Caco-2 (cell line): ENCODE measurements around the gene CLDN11. TPM values are rescaled to one million over a fixed set of nuclear protein-coding genes. Genes with fewer than 3 reads are reported as not detected.

Source experiments
- BruUV-seq: library from RNA; stranded (reverse); fragments of 400-500 nt; replicated peaks from 2 replicates; lab custom pipeline; 2021; lab: Mats Ljungman, UMichigan
- CTCF ChIA-PET: fragments of 300-600 bp; sonication (Branson Sonifier 250); formaldehyde crosslinking; loops from one replicate; lab custom pipeline; 2022; ENCODE audit warnings: antibody characterized with exemption; lab: Charles Lee
- POLR2A ChIA-PET: fragments of 300-600 bp; sonication (Branson Sonifier 250); formaldehyde crosslinking; loops from one replicate; lab custom pipeline; 2022; ENCODE audit warnings: antibody characterized with exemption; lab: Charles Lee
- DNase-seq, 2 experiments: peaks; one replicate each; pipeline versions ENCODE4 v3.0.0 to v3.0.0-alpha.2; 2020 to 2022
- H3K27me3 ChIP-seq: replicated peaks from 2 replicates; pipeline ENCODE4 v1.6.0; 2011; ENCODE audit warnings: low read length; ENCODE audit not compliant: control insufficient read depth, insufficient read depth
- H3K36me3 ChIP-seq: 2 replicates; pipeline ENCODE4 v1.5.1; 2011; ENCODE audit warnings: low read length; ENCODE audit not compliant: control insufficient read depth, insufficient read depth
- H3K4me1 ChIP-seq: fragments of 250-450 bp; sonication (Bioruptor Pico); 2 replicates; pipeline ENCODE4 v1.5.1; 2020; ENCODE audit warnings: mild to moderate bottlenecking
- H3K4me3 ChIP-seq: 2 replicates; pipeline ENCODE4 v1.5.1; 2011; ENCODE audit warnings: low read depth, mild to moderate bottlenecking, control low read depth, low read length
- H3K9me3 ChIP-seq: fragments of 250-450 bp; sonication (Bioruptor Pico); 2 replicates; pipeline ENCODE4 v1.5.1; 2020; ENCODE audit warnings: mild to moderate bottlenecking, moderate library complexity
- H3K27ac Mint-ChIP-seq: one replicate; pipeline ENCODE4 v1.8.0; 2022; ENCODE audit warnings: mixed read lengths; ENCODE audit not compliant: unreplicated experiment
- H3K27me3 Mint-ChIP-seq: one replicate; pipeline ENCODE4 v1.8.0; 2022; ENCODE audit warnings: mixed read lengths; ENCODE audit not compliant: insufficient read depth, unreplicated experiment
- H3K36me3 Mint-ChIP-seq: one replicate; pipeline ENCODE4 v1.8.0; 2022; ENCODE audit warnings: mild to moderate bottlenecking, mixed read lengths; ENCODE audit not compliant: insufficient read depth, unreplicated experiment
- H3K4me1 Mint-ChIP-seq: one replicate; pipeline ENCODE4 v1.8.0; 2022; ENCODE audit warnings: low read depth, mixed read lengths; ENCODE audit not compliant: unreplicated experiment
- H3K4me3 Mint-ChIP-seq: one replicate; pipeline ENCODE4 v1.8.0; 2022; ENCODE audit warnings: mild to moderate bottlenecking, moderate library complexity, mixed read lengths; ENCODE audit not compliant: unreplicated experiment
- H3K9me3 Mint-ChIP-seq: one replicate; pipeline ENCODE4 v1.8.0; 2022; ENCODE audit warnings: mixed read lengths; ENCODE audit not compliant: unreplicated experiment
- intact Hi-C: fragments of 100-400 bp; cut with micrococcal nuclease; formaldehyde crosslinking; loops from one replicate; pipeline ENCODE4 v1.10.0; 2022; ENCODE audit not compliant: unreplicated experiment
- total RNA-seq: library from RNA; stranded (reverse); gene quantifications from 2 replicates; pipeline ENCODE4 v1.2.3, GENCODE V29; 2022
- TF ChIP-seq, protein P1 (sequence below), 2 experiments: fragments of 200-600 bp in 1 of 2; IDR thresholded peaks; 1 replicate in 1 of 2; 2 replicates in 1 of 2; pipeline versions ENCODE4 v1.5.1 to v1.8.0; 2011 to 2022; ENCODE audit warnings: antibody characterized with exemption in 1 of 2, control low read depth in 1 of 2, inconsistent platforms in 1 of 2, low read depth in 1 of 2, low read length in 1 of 2, mild to moderate bottlenecking in 1 of 2, moderate library complexity in 1 of 2; ENCODE audit not compliant: insufficient read depth in 1 of 2, severe bottlenecking in 1 of 2, unreplicated experiment in 1 of 2

The CLDN11 gene
- total RNA-seq, 1 experiment from 2014 or later, result 0.41 TPM

DNA sequence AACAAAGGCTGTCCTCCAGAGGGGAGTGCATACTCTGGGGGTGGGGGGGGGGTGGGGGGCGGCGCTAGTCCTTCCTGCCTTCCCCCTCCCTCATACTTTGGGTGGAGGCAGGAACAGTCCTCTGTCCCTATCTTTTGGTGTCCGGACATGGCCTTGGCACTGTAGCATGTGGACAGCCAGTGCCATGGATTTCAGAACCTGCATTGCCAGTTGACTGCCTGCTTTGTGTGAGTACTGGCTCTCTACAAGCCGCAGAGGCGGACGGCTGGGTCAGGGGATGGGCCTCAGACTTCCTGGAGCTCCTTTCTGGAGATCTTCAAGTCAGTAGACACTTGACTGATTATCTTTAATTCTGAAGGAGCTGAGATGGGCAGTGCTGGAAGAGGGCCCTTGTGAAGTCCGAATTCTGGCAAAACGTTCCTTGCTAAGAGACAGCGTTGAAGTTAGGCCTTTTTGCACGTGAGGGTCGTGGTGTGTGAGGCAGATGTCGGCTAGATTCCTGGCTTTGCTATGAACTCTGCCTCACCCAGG, 2.5 kb downstream of the CLDN11 start:
- Mint-ChIP-seq H3K9me3 (no peaks in the 10 kb centered on the region), H3K36me3 (no peaks in the 10 kb centered on the region), H3K4me1 (no peaks in the 10 kb centered on the region), H3K27me3 (peaks cover 3% of the 10 kb centered on the region), H3K4me3 (no peak overlapping the region), H3K27ac (no peak overlapping the region)
- H3K27me3 ChIP-seq, result peaks cover 2% of the 10 kb centered on the region; the same call in 1 of the 2 replicates
- TF ChIP-seq, protein P1, sequence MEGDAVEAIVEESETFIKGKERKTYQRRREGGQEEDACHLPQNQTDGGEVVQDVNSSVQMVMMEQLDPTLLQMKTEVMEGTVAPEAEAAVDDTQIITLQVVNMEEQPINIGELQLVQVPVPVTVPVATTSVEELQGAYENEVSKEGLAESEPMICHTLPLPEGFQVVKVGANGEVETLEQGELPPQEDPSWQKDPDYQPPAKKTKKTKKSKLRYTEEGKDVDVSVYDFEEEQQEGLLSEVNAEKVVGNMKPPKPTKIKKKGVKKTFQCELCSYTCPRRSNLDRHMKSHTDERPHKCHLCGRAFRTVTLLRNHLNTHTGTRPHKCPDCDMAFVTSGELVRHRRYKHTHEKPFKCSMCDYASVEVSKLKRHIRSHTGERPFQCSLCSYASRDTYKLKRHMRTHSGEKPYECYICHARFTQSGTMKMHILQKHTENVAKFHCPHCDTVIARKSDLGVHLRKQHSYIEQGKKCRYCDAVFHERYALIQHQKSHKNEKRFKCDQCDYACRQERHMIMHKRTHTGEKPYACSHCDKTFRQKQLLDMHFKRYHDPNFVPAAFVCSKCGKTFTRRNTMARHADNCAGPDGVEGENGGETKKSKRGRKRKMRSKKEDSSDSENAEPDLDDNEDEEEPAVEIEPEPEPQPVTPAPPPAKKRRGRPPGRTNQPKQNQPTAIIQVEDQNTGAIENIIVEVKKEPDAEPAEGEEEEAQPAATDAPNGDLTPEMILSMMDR (IDR thresholded peaks at IDR 0.05; ENCODE audit: insufficient read depth in 1 of 2, low read depth in 1 of 2, low read length in 1 of 2, severe bottlenecking in 1 of 2, unreplicated experiment in 1 of 2), result no peak
- CTCF ChIA-PET, result no interaction called here
- H3K36me3 ChIP-seq, result no peaks in the 10 kb centered on the region
- no TSS peak for BruUV-seq
- H3K4me3 ChIP-seq, result no peak overlapping the region
- intact Hi-C loops, result no loop called here
- H3K9me3 ChIP-seq, result no peaks in the 10 kb centered on the region
- POLR2A ChIA-PET, result no interaction called here
- no peaks in the 10 kb centered on the region for H3K4me1 ChIP-seq
- DNase-seq, result no peak

DNA sequence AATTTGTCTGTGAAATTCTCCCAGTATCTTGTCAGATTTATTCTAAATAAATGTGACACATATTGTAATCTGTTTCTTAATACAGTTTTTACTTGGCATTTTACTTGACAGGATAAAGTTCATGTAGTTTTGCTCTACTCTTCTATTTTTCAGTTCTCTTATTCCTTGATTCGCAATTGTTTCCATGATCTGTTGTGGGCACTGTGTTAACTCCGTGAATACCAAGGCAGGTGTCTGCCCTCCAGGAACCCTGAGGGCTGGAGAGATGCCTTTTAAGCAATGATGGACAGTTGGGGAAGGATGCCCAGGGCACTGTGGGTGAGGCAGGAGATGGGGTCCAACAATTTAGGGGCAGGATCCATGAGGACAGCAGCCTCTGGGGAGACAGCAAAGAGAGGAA, 3.1 kb downstream of the CLDN11 start:
- TF ChIP-seq, protein P1 (IDR thresholded peaks at IDR 0.05; ENCODE audit: insufficient read depth in 1 of 2, low read depth in 1 of 2, low read length in 1 of 2, severe bottlenecking in 1 of 2, unreplicated experiment in 1 of 2), result no peak
- Mint-ChIP-seq H3K4me3 (no peak overlapping the region), H3K27ac (no peak overlapping the region), H3K27me3 (peaks cover 3% of the 10 kb centered on the region), H3K36me3 (no peaks in the 10 kb centered on the region), H3K9me3 (no peaks in the 10 kb centered on the region), H3K4me1 (no peaks in the 10 kb centered on the region)
- H3K4me1 ChIP-seq, result no peaks in the 10 kb centered on the region
- H3K27me3 ChIP-seq, result peaks cover 2% of the 10 kb centered on the region; the same call in 1 of the 2 replicates
- intact Hi-C loops, result no loop called here
- DNase-seq, result no peak
- no peak overlapping the region for H3K4me3 ChIP-seq
- ChIA-PET POLR2A (no interaction called here), CTCF (no interaction called here)
- no peaks in the 10 kb centered on the region for H3K36me3 ChIP-seq
- no TSS peak for BruUV-seq
- no peaks in the 10 kb centered on the region for H3K9me3 ChIP-seq

DNA sequence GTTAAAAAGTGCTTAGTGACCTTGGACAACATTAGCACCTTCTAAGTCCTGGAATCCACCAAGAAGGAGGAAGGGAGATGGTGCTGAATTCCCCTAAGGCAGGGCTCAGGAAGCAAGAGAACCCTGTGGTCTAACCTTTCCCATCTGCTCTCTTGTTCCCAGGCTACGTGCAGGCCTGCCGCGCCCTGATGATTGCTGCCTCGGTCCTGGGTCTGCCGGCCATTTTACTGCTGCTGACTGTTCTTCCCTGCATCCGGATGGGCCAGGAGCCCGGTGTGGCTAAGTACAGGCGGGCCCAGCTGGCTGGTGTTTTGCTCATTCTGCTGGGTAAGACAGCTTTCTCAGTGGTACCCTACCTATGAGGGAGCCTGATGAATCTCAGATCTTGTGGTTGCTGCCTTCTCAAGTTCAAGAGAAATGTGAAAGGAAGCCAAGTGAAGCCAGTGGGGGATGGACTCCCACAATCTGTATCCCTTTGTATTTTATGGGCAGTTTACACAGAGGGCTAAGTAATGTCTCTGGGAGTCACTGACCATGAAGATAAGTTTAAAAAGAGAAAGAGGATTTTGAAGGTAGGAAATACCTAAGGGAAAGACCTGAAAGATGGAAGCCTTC, 4.4 kb downstream of the CLDN11 start:
- no peak overlapping the region for H3K27ac Mint-ChIP-seq
- CTCF ChIA-PET, result no interaction called here

More for the DNA sequence above, 4.4 kb downstream of the CLDN11 start:
- Mint-ChIP-seq H3K27me3 (peaks cover 3% of the 10 kb centered on the region), H3K4me1 (no peaks in the 10 kb centered on the region), H3K4me3 (no peak overlapping the region), H3K36me3 (no peaks in the 10 kb centered on the region), H3K9me3 (no peaks in the 10 kb centered on the region)
- no peaks in the 10 kb centered on the region for H3K36me3 ChIP-seq
- TF ChIP-seq, protein P1 (IDR thresholded peaks at IDR 0.05; ENCODE audit: insufficient read depth in 1 of 2, low read depth in 1 of 2, low read length in 1 of 2, severe bottlenecking in 1 of 2, unreplicated experiment in 1 of 2), result no peak
- intact Hi-C loops, result no loop called here
- no TSS peak for BruUV-seq
- no peak overlapping the region for H3K4me3 ChIP-seq
- H3K27me3 ChIP-seq, result no peaks in the 10 kb centered on the region; the same call in 1 of the 2 replicates
- POLR2A ChIA-PET, result no interaction called here
- DNase-seq, result no peak
- no peaks in the 10 kb centered on the region for H3K9me3 ChIP-seq
- no peaks in the 10 kb centered on the region for H3K4me1 ChIP-seq
